ENCODE results near the gene INHBC. TPM values are rescaled to one million over a fixed set of nuclear protein-coding genes. Genes with fewer than 3 reads are reported as not detected.

Gene INHBC
- total RNA-seq, 1 donor from 2014 or later, result not detected

GRCh38 chr12:57471661-57472060 lies 37.1 kb downstream of the INHBC start:
- Mint-ChIP-seq H3K9me3 (ENCODE audit: low read depth) (no peaks in the 10 kb centered on the region), H3K4me1 (ENCODE audit: low read depth) (peaks cover 6% of the 10 kb centered on the region), H3K4me3 (ENCODE audit: low read depth) (no peak overlapping the region), H3K27ac (no peak overlapping the region), H3K36me3 (ENCODE audit: insufficient read depth) (no peaks in the 10 kb centered on the region), H3K27me3 (peaks cover 82% of the 10 kb centered on the region)
- TF ChIP-seq, protein P1, sequence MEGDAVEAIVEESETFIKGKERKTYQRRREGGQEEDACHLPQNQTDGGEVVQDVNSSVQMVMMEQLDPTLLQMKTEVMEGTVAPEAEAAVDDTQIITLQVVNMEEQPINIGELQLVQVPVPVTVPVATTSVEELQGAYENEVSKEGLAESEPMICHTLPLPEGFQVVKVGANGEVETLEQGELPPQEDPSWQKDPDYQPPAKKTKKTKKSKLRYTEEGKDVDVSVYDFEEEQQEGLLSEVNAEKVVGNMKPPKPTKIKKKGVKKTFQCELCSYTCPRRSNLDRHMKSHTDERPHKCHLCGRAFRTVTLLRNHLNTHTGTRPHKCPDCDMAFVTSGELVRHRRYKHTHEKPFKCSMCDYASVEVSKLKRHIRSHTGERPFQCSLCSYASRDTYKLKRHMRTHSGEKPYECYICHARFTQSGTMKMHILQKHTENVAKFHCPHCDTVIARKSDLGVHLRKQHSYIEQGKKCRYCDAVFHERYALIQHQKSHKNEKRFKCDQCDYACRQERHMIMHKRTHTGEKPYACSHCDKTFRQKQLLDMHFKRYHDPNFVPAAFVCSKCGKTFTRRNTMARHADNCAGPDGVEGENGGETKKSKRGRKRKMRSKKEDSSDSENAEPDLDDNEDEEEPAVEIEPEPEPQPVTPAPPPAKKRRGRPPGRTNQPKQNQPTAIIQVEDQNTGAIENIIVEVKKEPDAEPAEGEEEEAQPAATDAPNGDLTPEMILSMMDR (IDR thresholded peaks at IDR 0.05; ENCODE audit: unreplicated experiment), result no peak
- DNase-seq (ENCODE audit: low spot score, unreplicated experiment), result no peak

- no peak overlapping the region for H3K4me3 Mint-ChIP-seq (ENCODE audit: low read depth)
- no peaks in the 10 kb centered on the region for H3K36me3 Mint-ChIP-seq (ENCODE audit: insufficient read depth)
These were observed 37.8 kb downstream of the INHBC start for GRCh38 chr12:57472391-57472790.

DNA sequence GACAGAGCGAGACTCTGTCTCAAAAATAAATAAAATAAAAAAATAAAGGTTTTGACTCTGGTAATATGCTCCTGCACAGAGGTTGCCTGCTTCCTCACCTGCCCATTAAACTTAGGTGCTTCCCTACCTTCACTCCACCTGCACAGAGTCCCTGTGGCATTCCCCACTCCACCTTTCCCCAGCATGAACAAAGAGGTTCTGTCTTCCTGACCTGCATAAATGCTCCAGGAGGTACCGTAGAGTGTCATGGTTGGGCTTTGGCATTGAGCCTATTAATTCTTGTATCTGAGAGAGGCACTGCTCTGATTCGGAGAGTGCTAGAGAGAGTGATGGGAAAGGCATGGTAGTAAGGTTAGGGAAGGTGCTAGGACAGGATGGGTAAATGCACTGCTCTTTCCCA lies 38.8 kb downstream of the INHBC start:
- no peaks in the 10 kb centered on the region for H3K9me3 Mint-ChIP-seq (ENCODE audit: low read depth)
- no peak overlapping the region for H3K27ac Mint-ChIP-seq
- H3K4me1 Mint-ChIP-seq (ENCODE audit: low read depth), result peaks cover 6% of the 10 kb centered on the region
- no peak overlapping the region for H3K4me3 Mint-ChIP-seq (ENCODE audit: low read depth)
- peaks cover 83% of the 10 kb centered on the region for H3K27me3 Mint-ChIP-seq
- TF ChIP-seq, protein P1 (IDR thresholded peaks at IDR 0.05; ENCODE audit: unreplicated experiment), result no peak
- no peaks in the 10 kb centered on the region for H3K36me3 Mint-ChIP-seq (ENCODE audit: insufficient read depth)
- no peak for DNase-seq (ENCODE audit: low spot score, unreplicated experiment)

More at GRCh38 chr12:57472391-57472790, 37.8 kb downstream of the INHBC start:
- Mint-ChIP-seq H3K9me3 (ENCODE audit: low read depth) (no peaks in the 10 kb centered on the region), H3K27ac (no peak overlapping the region), H3K27me3 (peaks cover 83% of the 10 kb centered on the region), H3K4me1 (ENCODE audit: low read depth) (peaks cover 6% of the 10 kb centered on the region)
- DNase-seq (ENCODE audit: low spot score, unreplicated experiment), result no peak
- TF ChIP-seq, protein P1 (IDR thresholded peaks at IDR 0.05; ENCODE audit: unreplicated experiment), result no peak

- TF ChIP-seq, protein P1 (IDR thresholded peaks at IDR 0.05; ENCODE audit: unreplicated experiment), result no peak
- Mint-ChIP-seq H3K4me3 (ENCODE audit: low read depth) (no peak overlapping the region), H3K27ac (no peak overlapping the region), H3K36me3 (ENCODE audit: insufficient read depth) (no peaks in the 10 kb centered on the region), H3K4me1 (ENCODE audit: low read depth) (peaks cover 6% of the 10 kb centered on the region), H3K27me3 (peaks cover 83% of the 10 kb centered on the region), H3K9me3 (ENCODE audit: low read depth) (no peaks in the 10 kb centered on the region)
- no peak for DNase-seq (ENCODE audit: low spot score, unreplicated experiment)
These were observed 39.3 kb downstream of the INHBC start for GRCh38 chr12:57473886-57474285.

- TF ChIP-seq, protein P1 (IDR thresholded peaks at IDR 0.05; ENCODE audit: unreplicated experiment), result no peak
- H3K27me3 Mint-ChIP-seq, result peaks cover 84% of the 10 kb centered on the region
- no peaks in the 10 kb centered on the region for H3K9me3 Mint-ChIP-seq (ENCODE audit: low read depth)
- H3K4me1 Mint-ChIP-seq (ENCODE audit: low read depth), result peaks cover 6% of the 10 kb centered on the region
- DNase-seq (ENCODE audit: low spot score, unreplicated experiment), result no peak
- no peaks in the 10 kb centered on the region for H3K36me3 Mint-ChIP-seq (ENCODE audit: insufficient read depth)
- H3K27ac Mint-ChIP-seq, result no peak overlapping the region
- H3K4me3 Mint-ChIP-seq (ENCODE audit: low read depth), result peak overlapping the region; percentile 23
These were observed 39.8 kb downstream of the INHBC start for GRCh38 chr12:57474430-57474829.

Measured in progenitor cell of endocrine pancreas (in vitro differentiated cells).